RCC 7860 (cell line): Measurements from ENCODE around the gene RASSF5.
A peak's percentile ranks its signal among the peaks of the same experiment; 100 is the strongest.
"Not testable (repeated sequence)": the region's sequence is repeated elsewhere in the genome, so short reads cannot be mapped to it uniquely, and the experiment has no call there.

Experiments
- DNase-seq: peaks from one replicate; pipeline ENCODE4 v3.0.0-alpha.2; 2015; ENCODE audit warnings: low spot score
- FAIRE-seq: peaks from 2 replicates; lab custom pipeline; 2012; peaks lifted over from hg19 to GRCh38; lab: Jason Lieb, UNC

Gene RASSF5

DNA sequence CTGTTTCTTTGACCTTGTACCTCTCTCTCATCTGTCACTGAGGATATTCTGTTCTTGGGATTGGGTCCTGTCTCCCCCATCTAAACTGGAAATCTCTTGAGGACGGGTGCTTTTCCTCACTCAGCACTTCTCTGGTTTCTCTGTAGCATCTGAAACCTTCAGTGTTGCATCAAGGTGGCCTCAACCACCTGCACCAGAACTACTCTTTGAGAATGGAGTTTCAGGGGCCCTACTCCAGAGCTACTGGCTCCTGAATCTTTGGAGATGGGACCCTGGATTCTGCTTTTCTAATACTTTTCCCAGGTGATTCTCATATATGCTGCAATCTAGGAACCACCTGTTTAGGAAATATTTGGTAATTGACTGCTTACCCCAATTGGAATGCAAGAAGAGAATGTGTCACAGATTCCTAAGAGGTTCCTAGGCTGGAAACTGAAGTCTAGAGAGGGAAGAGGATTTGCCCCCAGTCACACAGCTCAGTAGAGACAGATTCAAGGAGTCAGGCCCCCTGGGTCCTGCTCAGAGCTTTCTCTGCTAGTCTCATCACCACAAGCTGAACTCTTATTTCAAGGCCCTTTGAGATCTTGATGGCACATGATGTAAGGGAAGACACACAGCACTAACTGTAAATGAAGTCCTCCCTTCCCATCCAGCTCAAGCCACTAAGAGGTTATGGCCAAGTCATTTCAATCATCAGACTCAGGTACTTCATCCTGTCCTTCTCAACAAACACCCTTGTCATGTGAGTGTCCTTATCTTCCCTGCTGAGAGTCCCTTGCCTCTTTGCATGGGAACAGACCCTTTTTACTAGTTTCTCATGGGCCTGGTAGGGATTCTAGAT, 56.3 kb downstream of the RASSF5 start:
- no peak for FAIRE-seq

DNA sequence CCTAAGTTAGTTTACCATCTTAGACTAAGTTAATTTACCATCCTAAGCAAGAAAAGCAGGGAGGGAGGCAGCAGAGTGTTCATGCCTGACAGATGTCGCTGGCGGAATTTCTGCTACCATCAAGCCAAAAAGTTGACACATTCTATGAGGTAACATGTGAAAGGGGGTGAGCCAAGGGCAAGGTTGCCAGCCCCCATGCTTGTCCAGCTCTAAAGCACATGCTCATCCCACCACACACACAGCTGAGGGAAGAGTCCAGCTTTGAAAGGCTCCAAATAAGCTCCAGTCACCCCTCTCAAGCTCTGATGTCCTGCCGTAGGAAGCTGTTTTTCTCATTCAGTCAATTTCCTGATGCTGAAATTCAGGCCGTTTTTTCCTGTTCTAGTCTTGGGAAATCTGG, 58.7 kb downstream of the RASSF5 start:
- no peak for DNase-seq
- FAIRE-seq = no peak

More for the DNA sequence above, 56.3 kb downstream of the RASSF5 start:
- DNase-seq = no peak

DNA sequence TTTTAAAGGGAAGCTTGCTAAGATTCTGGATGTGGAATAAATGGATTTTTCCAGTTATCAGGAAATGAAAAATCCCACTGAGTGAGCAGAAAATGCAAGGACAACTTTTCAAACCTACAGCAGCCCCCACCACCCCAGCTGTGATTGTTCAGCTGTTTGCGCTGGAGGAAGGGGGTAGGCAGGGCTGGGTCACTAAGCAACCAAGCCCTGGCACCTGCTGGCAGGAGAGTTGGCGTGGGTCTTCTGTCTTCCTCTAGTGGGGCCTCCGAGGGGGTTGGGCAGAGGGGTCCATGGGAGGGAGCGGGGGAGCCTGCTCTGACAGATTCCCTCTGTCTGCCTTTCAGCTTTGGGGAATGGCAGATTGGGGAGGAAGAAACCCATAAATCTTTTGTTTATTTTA, 59.7 kb downstream of the RASSF5 start:
- FAIRE-seq (no peak), DNase-seq (no peak)

DNA sequence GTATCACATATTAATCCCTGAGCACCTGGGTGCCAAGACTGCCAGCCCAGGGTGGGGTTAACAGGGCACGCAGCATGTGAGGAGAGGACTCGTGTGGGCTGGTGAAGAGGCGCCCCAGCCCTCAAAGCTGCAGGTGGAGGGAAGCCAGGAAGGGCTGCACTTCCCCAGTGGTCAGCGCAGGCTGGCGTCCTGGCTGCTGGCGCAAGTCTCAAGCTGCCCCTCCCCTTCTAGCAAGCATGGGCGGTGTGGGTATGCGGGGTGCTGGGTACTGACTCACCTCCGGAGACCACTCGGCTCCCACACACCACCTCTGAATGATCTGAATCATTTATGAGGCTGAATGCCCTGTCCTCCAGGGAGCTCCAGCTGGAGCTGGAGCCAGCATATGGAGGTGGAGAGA, 60.9 kb downstream of the RASSF5 start:
- FAIRE-seq = no peak

DNA sequence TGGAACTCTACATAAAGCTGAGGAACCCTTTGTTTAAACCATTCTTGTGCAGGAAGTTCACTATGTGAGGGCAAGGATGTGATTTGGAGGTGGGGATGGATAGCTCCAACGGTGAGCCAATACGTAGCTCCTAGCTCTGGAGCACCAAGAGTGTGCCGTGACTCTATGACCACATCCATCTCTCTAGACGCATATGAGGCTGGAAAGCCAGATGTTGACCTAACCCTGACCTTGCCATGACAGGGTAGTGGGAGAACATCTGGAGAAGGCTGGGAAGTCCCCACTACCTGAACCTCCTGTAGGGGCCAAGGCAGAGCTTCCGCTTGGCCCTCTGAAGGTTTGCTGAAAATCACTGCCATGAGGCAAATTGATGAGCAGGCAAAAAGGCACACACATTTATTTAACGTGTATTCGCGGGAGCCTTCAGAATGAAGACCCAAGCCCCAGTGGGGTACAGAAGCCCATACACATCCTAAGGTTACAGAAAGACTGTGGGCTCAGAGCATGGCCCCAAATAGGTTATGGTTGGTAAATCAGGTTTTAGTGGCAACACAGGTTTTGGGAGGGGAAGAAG, 61.5 kb downstream of the RASSF5 start:
- DNase-seq = no peak
- FAIRE-seq = no peak

More for the DNA sequence above, 60.9 kb downstream of the RASSF5 start:
- no peak for DNase-seq

DNA sequence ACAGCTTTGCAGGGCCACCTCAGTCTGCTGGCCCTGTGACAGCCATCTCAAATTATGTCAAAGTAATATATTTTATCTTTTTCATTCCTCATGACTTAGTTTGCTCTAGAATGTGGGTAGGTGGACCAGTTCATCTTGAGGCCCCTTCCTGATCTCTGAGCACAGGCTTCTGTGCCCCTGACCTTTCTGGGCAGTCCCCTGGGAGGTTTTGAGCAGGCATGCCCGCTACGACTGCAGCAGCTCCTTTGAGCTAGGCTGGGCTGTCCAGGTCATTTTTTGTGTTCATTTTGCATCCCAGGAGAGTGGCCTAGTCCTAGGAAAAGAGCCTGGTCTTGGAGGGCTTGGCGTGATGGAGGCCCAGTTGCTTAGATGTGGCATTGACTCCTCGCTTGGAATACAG, 62.2 kb downstream of the RASSF5 start:
- no peak for DNase-seq
- no peak for FAIRE-seq

DNA sequence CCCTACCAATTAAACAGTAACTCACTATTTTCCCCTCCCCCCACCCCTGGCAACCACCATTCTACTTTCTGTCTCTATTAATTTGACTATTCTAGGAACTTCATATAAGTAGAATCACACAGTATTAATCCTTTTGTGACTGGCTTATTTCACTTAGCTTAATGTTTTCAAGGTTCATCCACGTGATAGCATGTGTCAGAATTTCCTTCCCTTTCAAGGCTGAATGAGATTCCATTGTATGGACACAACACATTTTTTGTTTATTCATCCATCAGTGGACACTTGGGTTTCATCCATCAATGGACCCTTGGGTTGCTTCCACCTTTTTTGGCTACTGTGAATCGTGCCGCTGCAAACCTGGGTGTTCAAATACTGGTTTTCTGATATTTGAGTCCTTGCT, 63.2 kb downstream of the RASSF5 start:
- no peak for DNase-seq
- no peak for FAIRE-seq

DNA sequence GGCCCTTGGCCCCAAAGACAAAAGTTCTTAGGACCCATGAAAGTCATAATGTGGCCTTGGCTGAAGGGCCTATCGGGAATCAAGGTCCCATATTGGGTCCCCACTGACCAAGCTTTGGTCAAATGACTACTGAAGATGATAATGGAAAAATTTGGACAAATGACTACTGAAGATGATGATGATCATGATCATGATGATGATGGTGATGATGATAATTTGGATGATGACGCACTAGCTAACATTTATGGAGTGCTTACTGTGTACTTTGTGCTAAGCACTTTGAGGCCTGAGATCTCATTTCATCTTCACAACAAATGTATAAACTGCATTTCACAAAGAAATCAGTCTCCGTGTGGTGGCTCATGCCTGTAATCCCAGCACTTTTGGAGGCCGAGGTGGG, 65.5 kb downstream of the RASSF5 start:
- no peak for DNase-seq
- no peak for FAIRE-seq

DNA sequence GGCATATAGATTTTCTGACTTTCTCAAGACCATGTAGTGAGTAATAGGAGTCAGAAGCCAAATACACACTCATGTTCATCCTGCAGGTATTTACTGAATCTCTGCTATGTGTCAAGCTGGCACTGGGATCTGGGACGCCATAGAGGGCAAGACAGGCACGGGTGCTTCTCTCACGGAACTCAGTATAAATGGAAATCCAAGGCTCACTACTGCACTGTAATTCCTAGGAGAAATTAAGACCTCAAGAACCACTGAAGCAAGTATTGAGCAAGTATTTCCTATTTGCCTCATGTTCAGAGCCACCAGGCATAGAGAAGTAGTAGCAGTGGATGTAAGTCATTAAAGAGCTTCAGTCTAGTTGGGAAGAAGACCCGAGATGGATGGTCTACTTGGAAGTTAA, 66.0 kb downstream of the RASSF5 start:
- DNase-seq (no peak), FAIRE-seq (no peak)

DNA sequence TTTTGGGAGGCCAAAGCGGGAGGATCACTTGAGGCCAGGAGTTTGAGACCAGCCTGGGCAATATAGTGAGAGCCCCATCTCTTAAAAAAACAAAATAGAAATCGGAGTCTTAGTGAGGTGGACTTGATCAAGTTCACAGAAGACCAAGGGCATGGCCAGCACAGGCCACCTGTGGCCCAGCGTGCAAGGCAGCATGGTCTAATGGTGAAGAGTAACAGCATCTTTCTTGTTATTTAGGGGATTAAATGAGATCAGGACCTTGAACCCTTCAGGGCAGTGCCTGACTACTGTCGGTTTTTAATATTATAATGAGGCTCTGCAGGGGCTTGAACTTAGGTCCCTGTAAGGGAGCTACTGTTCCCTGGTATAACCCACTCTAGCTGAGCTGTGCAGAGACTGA, 66.4 kb downstream of the RASSF5 start:
- FAIRE-seq (no peak), DNase-seq (no peak)

DNA sequence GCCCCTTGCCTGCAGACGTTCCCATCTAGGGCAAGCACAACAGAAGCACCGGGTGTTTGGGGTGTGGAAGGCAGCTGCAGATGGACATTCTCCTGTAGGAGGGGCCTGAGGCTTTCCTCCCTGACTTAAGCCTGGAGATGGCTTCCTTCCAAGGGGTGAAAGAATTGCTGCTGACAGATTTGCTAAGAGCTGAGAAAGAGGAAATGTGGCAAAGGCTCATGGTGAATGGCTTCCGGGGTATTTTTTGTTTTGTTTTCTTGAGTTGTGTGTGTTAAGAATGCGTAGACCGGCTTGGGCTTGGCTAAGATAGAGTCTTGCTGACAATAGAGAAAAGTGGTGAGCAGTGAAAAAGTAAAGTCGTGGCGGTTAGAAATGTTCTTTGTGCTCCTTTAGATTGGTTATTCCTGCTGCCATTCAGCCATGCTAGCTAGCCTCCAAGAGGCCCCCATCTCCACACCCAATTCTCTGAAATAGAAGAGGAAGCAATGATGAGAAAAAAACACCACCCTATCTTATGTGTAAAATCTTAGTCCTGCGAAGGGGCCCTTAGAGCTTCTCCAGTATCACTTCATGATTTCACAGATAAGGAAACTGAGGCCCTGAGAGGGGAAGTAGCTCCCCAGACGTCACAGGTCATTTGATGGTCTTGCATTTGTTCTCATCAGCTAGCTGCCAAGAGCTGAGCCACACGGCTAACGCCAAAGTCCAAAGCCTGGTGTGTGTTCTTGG, 68.0 kb downstream of the RASSF5 start:
- DNase-seq (no peak), FAIRE-seq (no peak)

DNA sequence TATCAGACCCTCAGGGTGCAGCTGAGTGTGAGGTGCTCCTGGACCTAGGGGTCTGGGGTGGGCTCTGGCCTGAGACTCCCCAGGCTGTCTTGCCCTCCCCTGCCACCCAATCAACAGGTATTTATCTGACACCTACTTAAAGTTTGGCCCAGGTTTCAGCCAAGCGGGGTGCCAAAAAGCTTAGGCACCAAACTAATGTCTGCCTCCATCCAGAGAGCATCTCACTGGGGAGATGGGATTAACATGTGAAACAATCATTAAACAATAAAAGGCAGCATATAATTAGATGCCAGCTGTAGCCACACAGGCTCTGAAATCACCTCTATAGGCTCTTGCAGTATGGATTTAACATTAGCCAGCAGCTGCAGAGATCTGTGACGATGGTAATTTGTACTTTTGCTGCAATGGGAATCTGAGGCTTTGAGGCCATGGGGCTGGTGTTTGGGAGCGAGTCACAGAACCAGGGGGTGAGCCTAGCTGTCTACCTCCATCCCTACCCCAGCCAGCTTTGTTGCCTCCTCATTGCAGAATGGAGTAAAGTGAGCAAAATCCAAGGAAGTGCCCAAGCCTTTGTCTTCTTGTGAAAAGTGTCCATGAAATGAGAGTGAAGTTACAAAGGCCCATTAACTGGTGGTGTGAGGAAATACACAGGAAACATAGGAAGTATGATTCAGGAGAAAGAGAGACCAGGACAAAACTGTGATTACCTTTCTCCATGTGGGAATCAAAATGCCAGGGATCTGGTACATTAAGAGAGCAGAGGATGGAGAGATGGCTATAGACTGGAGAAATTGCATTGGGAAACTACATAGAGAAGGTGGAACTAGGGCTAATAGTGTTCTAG, 68.8 kb downstream of the RASSF5 start:
- DNase-seq (no peak), FAIRE-seq (no peak)

DNA sequence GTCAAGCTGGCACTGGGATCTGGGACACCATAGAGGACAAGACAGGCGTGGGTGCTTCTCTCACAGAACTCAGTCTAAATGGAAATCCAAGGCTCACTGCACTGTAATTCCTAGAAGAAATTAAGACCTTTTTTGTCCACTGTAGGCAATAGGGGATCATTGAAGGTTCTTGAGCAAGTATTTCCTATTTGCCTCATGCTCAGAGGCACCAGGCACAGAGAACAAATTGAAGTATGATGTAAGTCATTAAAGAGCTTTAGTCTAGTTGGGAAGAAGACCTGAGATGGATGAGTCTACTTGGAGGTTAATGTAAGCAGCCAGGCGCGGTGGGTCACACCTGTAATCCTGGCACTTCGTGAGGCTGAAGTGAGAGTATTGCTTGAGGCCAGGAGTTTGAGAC, 70.3 kb downstream of the RASSF5 start:
- no peak for FAIRE-seq
- no peak for DNase-seq

DNA sequence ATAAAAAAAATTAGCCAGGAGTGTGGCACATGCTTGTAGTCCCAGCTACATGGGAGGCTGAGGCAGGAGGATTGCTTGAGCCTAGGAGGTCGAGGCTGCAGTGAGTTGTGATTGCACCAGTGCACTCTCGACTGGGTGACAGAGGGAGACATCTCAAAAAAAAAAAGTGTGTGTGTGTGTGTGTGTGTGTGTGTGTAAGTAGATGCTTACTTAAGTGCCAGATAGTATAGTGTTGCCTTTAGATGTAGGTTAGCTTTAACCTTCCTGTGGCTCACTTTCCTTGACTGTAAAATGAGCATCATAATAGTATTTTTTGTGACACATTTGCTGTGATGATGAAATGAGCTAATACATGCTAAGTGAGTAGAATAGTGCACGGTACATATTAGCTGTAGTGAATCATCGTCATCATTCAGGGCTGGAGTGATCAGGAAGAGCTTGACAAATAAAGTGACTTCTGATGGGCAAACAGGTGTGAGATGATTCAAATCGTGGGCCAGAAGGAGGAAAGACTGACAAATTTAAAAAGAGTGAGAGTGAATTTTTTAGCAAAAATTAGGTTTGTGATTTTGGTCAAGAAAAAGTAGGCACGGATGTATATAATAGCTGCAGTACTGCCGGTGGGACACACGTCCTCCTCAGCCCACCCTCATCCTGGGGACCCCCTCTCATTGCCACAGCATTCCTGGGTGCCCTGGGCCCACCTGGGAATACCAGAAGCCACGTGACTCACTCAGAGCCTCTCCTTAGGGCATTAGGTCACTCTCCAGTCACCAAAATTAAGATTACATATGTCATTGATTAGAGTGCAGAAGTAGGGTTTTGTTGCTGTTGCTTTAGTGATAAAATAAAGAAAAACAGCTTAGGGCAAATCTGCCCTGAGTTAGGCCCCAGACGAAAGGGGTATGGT, 71.0 kb downstream of the RASSF5 start:
- FAIRE-seq = no peak
- DNase-seq = no peak

DNA sequence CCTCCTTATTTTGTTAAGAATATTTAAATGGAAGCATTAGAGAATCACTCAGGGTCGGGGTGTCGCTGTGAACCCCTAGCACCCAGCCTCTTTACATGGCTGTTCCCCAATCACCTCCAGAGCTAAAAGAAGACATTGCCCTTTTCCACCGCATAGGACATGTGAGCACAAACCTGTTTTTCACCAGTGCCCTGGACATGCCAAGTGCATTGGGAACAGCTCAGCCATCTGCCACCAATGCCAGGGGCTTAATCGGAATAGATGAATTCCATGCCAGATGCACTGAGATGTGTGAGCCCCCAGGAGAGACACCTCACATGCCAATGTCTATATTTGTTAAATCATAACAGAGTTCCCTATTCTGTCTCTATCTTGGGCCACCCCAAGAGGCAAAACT, 71.6 kb downstream of the RASSF5 start:
- FAIRE-seq (no peak), DNase-seq (no peak)

DNA sequence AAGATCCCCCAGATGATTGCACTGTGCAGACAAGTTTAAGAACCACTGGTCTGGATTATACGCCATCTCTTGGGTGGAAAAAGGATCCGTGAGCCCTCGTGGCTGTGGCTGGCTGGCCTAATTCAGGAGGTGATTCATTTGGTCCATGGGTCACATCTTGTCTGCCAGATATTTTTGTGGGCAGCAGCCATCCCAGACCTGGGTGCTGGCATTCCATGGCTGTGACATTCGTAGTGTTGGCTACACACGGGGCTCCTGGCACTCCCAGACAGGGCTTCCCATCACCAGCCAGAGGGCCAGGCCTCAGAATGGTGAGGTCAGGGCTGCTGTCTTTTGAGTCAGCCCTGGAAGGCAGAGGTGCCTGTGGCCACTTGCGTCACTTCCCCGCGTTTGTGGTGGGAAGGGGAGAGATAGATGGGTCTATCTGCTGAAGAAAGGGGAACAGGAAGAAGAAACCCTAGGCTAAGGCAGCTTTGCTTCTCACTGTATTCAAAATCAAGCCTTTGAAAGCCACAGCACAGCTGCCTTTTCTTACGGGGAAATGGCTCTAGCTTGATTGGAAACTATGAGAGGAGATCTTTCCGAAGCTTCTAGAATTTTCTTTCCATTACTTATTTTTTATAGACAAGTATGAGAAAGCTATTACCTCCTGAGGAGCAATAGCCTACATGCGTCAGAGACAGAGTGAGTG, 72.6 kb downstream of the RASSF5 start:
- FAIRE-seq (peak; percentile 8), DNase-seq (peak; percentile 84)

DNA sequence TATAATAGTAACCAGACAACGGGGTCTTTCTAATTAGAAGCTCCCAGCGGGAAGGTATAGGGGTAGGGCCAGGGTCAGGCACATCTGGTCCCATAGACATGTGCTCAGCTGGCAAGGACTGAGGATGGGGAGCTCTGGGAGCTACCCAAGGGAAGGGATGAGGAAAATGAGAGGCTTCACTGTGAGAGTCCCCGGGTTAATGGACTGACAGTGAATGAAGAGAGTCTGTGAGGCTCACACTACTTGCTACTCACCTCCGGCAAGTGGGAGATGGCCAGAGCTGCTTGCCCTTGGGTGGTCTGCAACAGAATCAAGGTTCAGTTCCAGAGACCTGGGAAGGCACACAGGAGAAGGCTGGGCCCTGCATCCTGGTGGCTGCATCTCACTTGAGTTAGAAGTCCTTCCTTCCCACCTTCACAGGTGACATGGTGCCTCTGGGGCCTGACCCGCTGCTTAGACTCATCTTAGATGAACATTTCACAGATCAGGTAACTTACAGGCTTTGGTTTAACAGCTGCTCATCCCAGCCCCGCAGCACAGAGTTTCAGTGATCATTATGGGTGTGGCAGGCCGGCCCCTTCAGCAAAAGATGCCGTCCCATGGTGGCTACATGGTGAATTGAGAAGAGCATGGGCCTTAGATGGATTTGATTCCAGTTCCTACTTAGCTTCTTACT, 73.2 kb downstream of the RASSF5 start:
- FAIRE-seq = no peak

DNA sequence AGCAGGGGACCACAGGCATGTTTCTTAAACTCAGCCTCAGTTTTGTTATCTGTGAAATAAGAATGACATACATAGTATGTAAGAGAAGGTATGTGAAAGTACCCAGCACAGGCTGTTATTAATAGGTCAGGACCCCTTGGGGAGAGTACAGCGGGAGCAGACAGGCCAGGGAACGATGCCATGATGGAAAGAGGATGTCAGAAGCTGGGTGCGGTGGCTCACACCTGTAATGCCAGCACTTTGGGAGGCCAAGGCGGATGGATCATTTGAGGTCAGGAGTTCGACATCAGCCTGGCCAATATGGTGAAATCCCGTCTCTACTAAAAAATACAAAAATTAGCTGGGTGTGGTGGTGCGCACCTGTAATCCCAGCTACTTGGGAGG, 73.8 kb downstream of the RASSF5 start:
- DNase-seq, FAIRE-seq: not testable (repeated sequence)

More for the DNA sequence above, 73.2 kb downstream of the RASSF5 start:
- DNase-seq = no peak

DNA sequence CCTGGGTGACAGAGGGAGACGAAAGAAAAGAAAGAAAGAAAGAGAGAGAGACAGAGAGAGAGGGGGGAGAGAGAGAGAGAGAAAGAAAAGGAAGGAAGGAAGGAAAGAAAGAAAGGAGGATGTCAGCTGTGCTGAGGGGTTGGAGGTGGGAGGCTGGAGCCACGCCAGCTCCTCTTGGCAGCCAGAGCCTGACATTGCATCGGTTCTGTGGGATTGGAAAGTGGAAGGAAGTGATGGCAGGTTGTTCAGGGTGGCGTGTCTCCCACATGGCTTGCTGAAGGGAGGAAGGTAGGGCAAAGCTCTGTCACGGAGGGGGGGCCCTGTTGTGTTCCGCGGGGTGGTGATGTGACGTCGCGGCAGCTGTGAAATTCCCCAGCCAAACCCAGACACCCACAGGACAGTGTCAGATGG, 74.2 kb downstream of the RASSF5 start:
- FAIRE-seq (no peak), DNase-seq (no peak)
